Fibroblast of villous mesenchyme (primary cell): Measurements from ENCODE around the gene SERPINA12. TPM values are rescaled to one million over a fixed set of nuclear protein-coding genes. Genes with fewer than 3 reads are reported as not detected.

Experiments used
- DNase-seq: peaks from one replicate; pipeline ENCODE4 v3.0.0-alpha.2; 2010; ENCODE audit warnings: low read depth
- H3K4me3 ChIP-seq: 2 replicates; pipeline ENCODE4 v1.5.1; 2011; ENCODE audit warnings: low read depth, mild to moderate bottlenecking, low read length
- total RNA-seq: library from RNA; depleted of rRNA; stranded (reverse); fragments of >200 nt; gene quantifications from 2 replicates; pipeline ENCODE4 v1.2.3, GENCODE V29; 2012
- TF ChIP-seq, protein P1 (sequence below): IDR thresholded peaks from 2 replicates; pipeline ENCODE4 v1.5.1; 2012; ENCODE audit warnings: low read depth, mild to moderate bottlenecking, low read length; ENCODE audit not compliant: insufficient read depth

The SERPINA12 gene
- total RNA-seq, 1 donor: not detected

DNA sequence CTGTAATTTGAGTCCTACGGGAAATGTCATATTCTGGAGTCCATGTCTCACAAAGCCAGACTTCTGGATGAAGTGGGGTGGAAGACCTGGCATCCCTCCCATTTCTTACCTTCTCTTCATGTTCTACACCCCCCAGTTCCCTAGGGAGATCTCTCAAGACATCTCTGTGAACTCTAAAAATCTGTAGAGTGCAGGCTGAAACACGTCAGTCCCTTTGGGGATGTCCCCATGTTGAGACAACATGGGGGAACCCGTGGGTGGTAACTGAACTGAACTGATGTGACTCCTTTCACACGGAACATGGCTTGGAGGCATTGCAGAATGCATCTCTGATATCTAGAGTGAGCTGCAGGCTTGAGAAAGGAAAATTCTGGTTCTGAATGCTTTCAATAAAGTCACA, 15.2 kb downstream of the SERPINA12 start:
- H3K4me3 ChIP-seq: no peak overlapping the region
- no peak for DNase-seq
- TF ChIP-seq, protein P1, sequence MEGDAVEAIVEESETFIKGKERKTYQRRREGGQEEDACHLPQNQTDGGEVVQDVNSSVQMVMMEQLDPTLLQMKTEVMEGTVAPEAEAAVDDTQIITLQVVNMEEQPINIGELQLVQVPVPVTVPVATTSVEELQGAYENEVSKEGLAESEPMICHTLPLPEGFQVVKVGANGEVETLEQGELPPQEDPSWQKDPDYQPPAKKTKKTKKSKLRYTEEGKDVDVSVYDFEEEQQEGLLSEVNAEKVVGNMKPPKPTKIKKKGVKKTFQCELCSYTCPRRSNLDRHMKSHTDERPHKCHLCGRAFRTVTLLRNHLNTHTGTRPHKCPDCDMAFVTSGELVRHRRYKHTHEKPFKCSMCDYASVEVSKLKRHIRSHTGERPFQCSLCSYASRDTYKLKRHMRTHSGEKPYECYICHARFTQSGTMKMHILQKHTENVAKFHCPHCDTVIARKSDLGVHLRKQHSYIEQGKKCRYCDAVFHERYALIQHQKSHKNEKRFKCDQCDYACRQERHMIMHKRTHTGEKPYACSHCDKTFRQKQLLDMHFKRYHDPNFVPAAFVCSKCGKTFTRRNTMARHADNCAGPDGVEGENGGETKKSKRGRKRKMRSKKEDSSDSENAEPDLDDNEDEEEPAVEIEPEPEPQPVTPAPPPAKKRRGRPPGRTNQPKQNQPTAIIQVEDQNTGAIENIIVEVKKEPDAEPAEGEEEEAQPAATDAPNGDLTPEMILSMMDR: no peak

DNA sequence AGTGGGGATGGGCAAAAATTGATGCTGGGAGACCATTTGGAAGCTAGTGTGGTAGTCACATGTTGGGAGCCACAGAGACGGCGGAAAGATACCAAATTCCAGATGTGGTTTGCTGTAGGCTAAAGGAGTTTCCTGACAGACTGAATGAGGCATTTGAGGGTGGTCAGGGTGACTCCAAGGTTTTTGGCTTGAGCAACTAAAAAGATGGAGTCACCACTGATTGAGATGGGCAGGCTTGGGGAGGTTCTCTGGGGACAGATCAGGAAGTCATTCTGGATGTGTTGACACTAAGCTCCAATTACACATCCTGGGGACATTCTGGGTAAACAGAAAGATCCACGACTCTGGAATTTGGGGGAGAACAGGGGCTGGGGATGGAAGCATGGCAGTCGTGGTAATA, 17.8 kb downstream of the SERPINA12 start:
- no peak for DNase-seq
- H3K4me3 ChIP-seq: no peak overlapping the region
- TF ChIP-seq, protein P1: no peak

DNA sequence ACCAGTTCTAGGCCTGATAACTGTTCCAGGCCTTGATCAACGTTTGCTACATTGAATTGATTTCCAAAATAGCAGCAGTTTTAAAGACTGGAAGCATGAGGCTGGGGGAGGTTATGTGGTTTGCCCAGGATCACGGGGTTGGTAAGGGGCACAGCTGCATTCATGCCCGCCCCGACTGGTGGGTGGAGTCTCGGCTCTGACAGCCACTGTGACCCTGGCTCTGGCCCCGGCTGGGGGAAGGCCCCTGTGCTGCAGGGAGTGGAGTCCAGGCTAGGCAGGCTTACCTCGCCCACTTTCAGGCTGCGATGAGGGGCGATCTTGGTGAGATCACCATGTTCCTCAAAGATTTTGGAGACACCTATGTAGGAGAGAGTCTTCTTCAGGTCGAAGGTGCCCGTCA, 19.9 kb downstream of the SERPINA12 start:
- TF ChIP-seq, protein P1: no peak
- no peak for DNase-seq
- H3K4me3 ChIP-seq: no peak overlapping the region

DNA sequence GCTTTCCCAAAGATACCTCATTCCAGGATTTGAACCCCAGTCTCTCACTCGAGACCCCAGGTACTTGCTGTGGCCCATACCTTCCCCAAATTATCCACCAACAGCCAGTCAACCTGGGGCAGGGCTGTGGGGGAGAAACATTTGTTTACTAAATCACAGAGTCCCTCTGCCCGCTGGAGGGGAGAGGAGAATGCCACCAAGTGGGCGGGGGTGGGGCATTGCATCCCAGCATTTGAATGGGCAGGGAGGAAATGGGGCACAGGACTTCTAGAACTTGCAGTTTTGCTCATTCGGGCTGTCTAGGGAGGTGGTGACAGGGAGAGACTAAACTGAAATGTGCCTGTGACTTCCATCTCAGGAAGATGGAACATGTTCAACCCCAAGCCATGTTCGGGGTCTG, 22.4 kb downstream of the SERPINA12 start:
- TF ChIP-seq, protein P1: no peak
- no peak for DNase-seq
- H3K4me3 ChIP-seq: no peak overlapping the region

DNA sequence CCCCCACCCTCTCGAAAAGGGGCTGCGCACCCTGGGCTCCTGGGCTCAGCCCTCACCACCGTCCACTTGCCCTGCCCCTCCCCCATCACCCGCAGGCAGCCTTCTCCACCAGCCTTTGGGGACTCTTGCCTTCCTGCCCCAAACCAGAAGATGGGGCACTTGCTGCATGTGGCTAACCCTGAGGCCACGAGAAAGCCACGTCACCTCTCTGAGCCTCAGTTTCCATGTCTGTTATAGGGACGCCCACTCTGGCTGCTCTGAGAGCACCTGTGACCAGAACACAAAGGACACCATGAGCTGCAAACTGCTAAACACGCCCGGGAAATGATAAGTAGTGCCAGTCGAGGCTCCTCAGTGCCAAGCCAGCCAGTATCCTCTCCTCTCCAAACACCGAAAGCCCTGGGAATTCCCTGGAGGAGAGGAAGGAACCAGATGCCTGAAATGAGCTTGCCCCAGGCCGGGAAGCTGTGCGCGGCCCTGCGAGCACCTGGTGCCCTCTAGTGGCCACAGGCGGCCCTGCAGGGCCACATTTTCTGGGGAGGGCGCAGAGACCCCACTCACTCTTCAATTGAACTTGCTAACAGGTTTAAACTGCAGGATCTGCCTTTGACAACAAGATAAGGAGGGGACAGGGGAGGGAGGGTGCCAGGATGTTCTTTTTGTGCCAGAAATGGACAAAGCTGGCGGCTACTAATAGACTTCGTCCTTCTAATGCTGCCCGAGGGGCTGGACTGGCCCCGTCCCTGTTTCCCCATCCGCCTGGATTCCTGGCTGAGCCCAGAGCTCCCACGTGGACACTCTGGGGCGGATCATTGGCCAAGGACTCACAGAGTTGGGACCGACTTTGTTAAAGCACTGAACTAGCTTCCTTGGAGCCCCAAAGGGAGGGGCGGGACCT, 23.1 kb downstream of the SERPINA12 start:
- DNase-seq: peak; percentile 19
- no peak overlapping the region for H3K4me3 ChIP-seq
- TF ChIP-seq, protein P1: peak; percentile 93

DNA sequence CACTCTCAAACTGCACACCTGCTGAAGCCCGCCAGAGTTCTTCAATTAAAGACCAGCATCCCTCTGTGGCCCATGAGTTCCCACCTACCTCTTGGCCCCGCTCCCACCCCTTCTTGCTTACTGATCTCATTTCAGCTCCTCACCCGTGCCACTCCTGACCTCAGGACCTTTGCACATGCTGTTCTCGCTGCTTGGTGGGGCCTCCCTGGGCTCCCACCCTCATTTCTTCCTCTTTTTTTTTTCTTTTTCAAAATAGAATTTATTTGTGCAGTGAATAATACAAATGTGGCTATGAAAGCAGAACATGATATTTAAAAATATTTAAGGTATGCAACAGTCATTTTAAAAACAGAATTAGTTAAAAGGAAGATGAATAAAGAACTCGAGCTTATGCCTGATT, 24.8 kb downstream of the SERPINA12 start:
- TF ChIP-seq, protein P1: no peak
- no peak for DNase-seq
- no peak overlapping the region for H3K4me3 ChIP-seq

DNA sequence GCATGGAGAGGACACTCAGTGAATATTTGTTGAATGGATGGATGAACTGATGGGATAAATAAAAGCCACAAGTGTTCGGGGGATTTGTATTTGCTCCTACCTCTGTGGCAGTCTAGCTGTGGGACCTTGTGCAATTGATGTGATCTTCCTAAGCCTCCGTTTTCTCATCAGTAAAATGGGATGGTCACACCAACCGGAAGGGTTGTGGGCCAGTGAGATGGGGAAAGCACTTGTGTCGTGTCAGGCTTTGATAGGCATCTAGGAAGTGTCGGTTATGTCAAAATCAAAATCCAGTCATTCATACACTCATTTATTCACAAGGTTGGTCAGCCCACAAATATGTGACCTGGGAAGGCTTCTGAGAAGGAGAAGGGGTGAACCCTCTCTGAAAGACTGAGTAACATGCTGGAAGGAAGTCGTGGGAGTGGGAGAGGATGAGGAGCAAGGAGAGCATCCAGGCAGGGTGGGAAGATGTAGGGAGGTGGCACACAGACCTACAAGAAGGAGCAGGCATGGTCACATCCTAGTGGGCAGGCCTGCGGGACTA, 25.5 kb downstream of the SERPINA12 start:
- TF ChIP-seq, protein P1: no peak
- DNase-seq: no peak
- no peak overlapping the region for H3K4me3 ChIP-seq
